B cell (primary cell): ENCODE results near the gene PCGF5. TPM values are rescaled to one million over a fixed set of nuclear protein-coding genes. Genes with fewer than 3 reads are reported as not detected.

ENCODE experiments used
- ATAC-seq: fragments of 200-7000 bp; cut with Tn5 transposase; one replicate; pipeline ENCODE4 v1.10.0; 2021; ENCODE audit warnings: low read depth, mild to moderate bottlenecking, moderate number of reproducible peaks, moderate library complexity
- CTCF ChIA-PET: fragments of 350-600 bp; sonication (Branson Sonifier 250); formaldehyde crosslinking; loops from one replicate; lab custom pipeline; 2021; ENCODE audit warnings: antibody characterized with exemption, inconsistent platforms; lab: Charles Lee
- POLR2A ChIA-PET: fragments of 350-600 bp; sonication (Branson Sonifier 250); formaldehyde crosslinking; loops from one replicate; lab custom pipeline; 2021; ENCODE audit warnings: antibody characterized with exemption; lab: Charles Lee
- DNase-seq: peaks from one replicate; pipeline ENCODE4 v3.0.0; 2013
- H2AFZ ChIP-seq: 2 replicates; pipeline ENCODE4 v1.6.1; 2012; ENCODE audit warnings: mild to moderate bottlenecking, low read depth, low read length; ENCODE audit not compliant: insufficient read depth, poor library complexity, severe bottlenecking
- H3K27ac ChIP-seq, 2 donors: 1 replicate in 1 of 2; 2 replicates in 1 of 2; pipeline ENCODE4 v1.5.1; 2012 to 2013; ENCODE audit warnings: low read length in 2 of 2, mild to moderate bottlenecking in 2 of 2, moderate library complexity in 1 of 2
- H3K27me3 ChIP-seq, 4 experiments: fragments of 200-600 bp in 1 of 4; sonication (generic) in 1 of 4; replicated peaks in 1 of 4; 1 replicate in 2 of 4; 2 replicates in 2 of 4; pipeline versions ENCODE4 v1.6.1 to v1.7.0; 2013 to 2016; ENCODE audit warnings: low read length in 3 of 4, mild to moderate bottlenecking in 2 of 4, mixed read lengths in 1 of 4, moderate library complexity in 1 of 4; ENCODE audit not compliant: insufficient read depth in 4 of 4, control insufficient read depth in 3 of 4; ENCODE audit errors: control extremely low read depth in 1 of 4
- H3K36me3 ChIP-seq, 2 experiments: replicated peaks in 1 of 2; 1 replicate in 1 of 2; 2 replicates in 1 of 2; pipeline versions ENCODE4 v1.6.1 to v1.7.1; 2013; ENCODE audit warnings: low read length in 1 of 2; ENCODE audit not compliant: insufficient read depth in 2 of 2, control insufficient read depth in 1 of 2; ENCODE audit errors: control extremely low read depth in 1 of 2, extremely low read depth in 1 of 2
- H3K4me1 ChIP-seq, 2 donors: fragments of 200-600 bp in 1 of 2; sonication (generic) in 1 of 2; 1 replicate in 1 of 2; 2 replicates in 1 of 2; pipeline versions ENCODE4 v1.5.1 to v1.6.1; 2013 to 2017; ENCODE audit warnings: low read length in 2 of 2; ENCODE audit not compliant: control insufficient read depth in 2 of 2, insufficient read depth in 2 of 2
- H3K4me2 ChIP-seq: replicated peaks from 2 replicates; pipeline ENCODE3; 2012; ENCODE audit warnings: mild to moderate bottlenecking, low read depth, low read length; ENCODE audit not compliant: poor library complexity, severe bottlenecking
- H3K4me3 ChIP-seq, 5 experiments: fragments of 200-600 bp in 1 of 5; sonication (generic) in 1 of 5; 1 replicate in 3 of 5; 2 replicates in 2 of 5; pipeline versions ENCODE4 v1.5.1 to v1.7.0; 2011 to 2016; ENCODE audit warnings: low read length in 4 of 5, mild to moderate bottlenecking in 4 of 5, low read depth in 2 of 5, control low read depth in 1 of 5, moderate library complexity in 1 of 5; ENCODE audit not compliant: insufficient read depth in 1 of 5; ENCODE audit errors: control extremely low read depth in 1 of 5, extremely low read depth in 1 of 5
- H3K79me2 ChIP-seq: fragments of 200-600 bp; sonication (generic); one replicate; pipeline ENCODE4 v1.6.0; 2016; ENCODE audit warnings: low read length; ENCODE audit not compliant: control insufficient read depth, insufficient read depth
- H3K9ac ChIP-seq: fragments of 200-600 bp; sonication (generic); 2 replicates; pipeline ENCODE4 v1.6.1; 2017; ENCODE audit warnings: mild to moderate bottlenecking, low read length, moderate library complexity
- H3K9me3 ChIP-seq, 3 donors: one replicate each; pipeline versions ENCODE4 v1.6.1 to v1.7.1; 2013; ENCODE audit warnings: low read length in 2 of 3; ENCODE audit not compliant: control insufficient read depth in 2 of 3, insufficient read depth in 1 of 3; ENCODE audit errors: control extremely low read depth in 1 of 3
- H4K20me1 ChIP-seq: 2 replicates; pipeline ENCODE4 v1.6.0; 2012; ENCODE audit warnings: mild to moderate bottlenecking, low read length; ENCODE audit not compliant: insufficient read depth, control insufficient read depth, poor library complexity, severe bottlenecking
- H3K27ac Mint-ChIP-seq: one replicate; pipeline ENCODE4 v1.8.0; 2021; ENCODE audit warnings: mixed read lengths
- H3K27me3 Mint-ChIP-seq: one replicate; pipeline ENCODE4 v1.8.0; 2021; ENCODE audit warnings: mixed read lengths
- H3K4me1 Mint-ChIP-seq: one replicate; pipeline ENCODE4 v1.8.0; 2021; ENCODE audit warnings: mixed read lengths
- H3K4me3 Mint-ChIP-seq: one replicate; pipeline ENCODE4 v1.8.0; 2021; ENCODE audit warnings: mixed read lengths
- H3K9me3 Mint-ChIP-seq: one replicate; pipeline ENCODE4 v1.8.0; 2022; ENCODE audit warnings: mixed read lengths; ENCODE audit not compliant: insufficient read depth
- EZH2 ChIP-seq: IDR thresholded peaks from 2 replicates; pipeline ENCODE4 v1.6.1; 2012; ENCODE audit warnings: borderline replicate concordance, low read depth, mild to moderate bottlenecking, moderate library complexity, low read length; ENCODE audit not compliant: insufficient read depth, poor library complexity, severe bottlenecking
- WGBS: methylation state at CpG from one replicate; pipeline ENCODE4 v1.1.5; 2013; ENCODE audit warnings: missing lambda C conversion rate; ENCODE audit not compliant: insufficient coverage; 5-methylcytosine and 5-hydroxymethylcytosine counted together
- intact Hi-C: fragments of 100-400 bp; cut with micrococcal nuclease; formaldehyde crosslinking; loops from one replicate; pipeline ENCODE4 v1.10.0; 2022
- polyA plus RNA-seq: library from polyadenylated mRNA; depleted of rRNA; stranded (reverse); fragments of >200 nt; gene quantifications from 2 replicates; pipeline ENCODE4 v1.2.3, GENCODE V29; 2012
- total RNA-seq, 2 donors: library from RNA; stranded (reverse); fragments of 120-200 nt in 1 of 2; gene quantifications; 1 replicate in 1 of 2; 2 replicates in 1 of 2; pipeline versions ENCODE4 v1.2.3 to v1.2.4, GENCODE V29; 2013 to 2022
- TF ChIP-seq, protein P1 (sequence below): fragments of 200-600 bp; IDR thresholded peaks from one replicate; pipeline ENCODE4 v1.8.0; 2022; ENCODE audit warnings: antibody characterized with exemption, mild to moderate bottlenecking

PCGF5 gene
- total and polyA plus RNA-seq, 2 donors (not counting 1 experiment from before 2014, with no cell fraction given) = 37.6 to 102 TPM

DNA sequence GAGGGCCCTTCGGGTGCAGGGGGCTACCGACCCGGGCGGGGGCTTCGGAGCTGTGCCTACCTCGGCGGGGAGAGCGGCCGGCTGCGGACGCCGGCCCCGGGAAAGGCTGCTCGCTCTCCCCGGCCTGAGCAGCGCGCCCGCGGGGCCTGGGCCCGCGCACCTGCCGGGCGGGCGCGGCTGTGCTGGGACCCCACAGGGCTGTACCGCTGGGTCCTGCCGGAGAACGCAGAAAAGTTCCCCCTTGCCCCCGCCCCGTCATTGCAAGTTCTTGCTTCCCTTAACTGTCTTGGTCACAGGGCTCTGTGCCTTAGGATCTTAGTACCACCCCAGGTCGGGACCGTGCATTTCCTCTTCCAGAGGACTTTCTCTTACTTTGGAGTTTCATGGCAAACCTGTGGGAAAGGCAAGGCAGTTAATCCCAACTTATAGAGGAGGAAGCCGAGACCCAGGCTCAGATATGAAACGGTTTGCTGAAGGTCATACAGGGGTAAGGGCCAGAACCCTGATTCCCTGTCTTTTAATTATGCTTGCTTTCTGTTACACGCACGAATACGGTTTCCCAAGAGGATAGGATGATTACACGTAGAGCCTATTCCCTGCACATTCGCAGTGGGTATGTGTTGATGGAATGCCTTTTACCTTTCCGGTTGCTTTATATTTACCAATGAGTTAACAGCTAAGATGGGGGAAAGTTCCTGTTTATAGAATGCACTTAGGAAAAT lies 652 bp downstream of the PCGF5 start:
- H2AFZ ChIP-seq = peak overlapping the region; percentile 87
- Mint-ChIP-seq H3K27ac (peak overlapping the region; percentile 75), H3K9me3 (no peaks in the 10 kb centered on the region), H3K27me3 (no peaks in the 10 kb centered on the region), H3K4me1 (peaks cover 63% of the 10 kb centered on the region), H3K4me3 (peak overlapping the region; percentile 92)
- ChIA-PET CTCF (interaction anchor here (1.0 to 2.8 kb wide), 13 partner anchors 11 to 214 kb away, joined by 3 to 16 read pairs (median 5); no protein-coding TSS in a partner anchor), POLR2A (interaction anchor here (3.6 to 4.9 kb wide), 2 partner anchors 20 to 58 kb away, joined by 18 to 39 read pairs; no protein-coding TSS in a partner anchor)
- peaks cover 0 to 13% of the 10 kb centered on the region in 2 experiments for H3K36me3 ChIP-seq
- H3K27ac ChIP-seq = peak overlapping the region; percentile 71 to 90
- DNase-seq (no peak), ATAC-seq (peak; percentile 15)
- H3K4me3 ChIP-seq = peak overlapping the region; percentile 60 to 89 (median 76)
- peak overlapping the region; percentile 82 for H3K4me2 ChIP-seq
- WGBS = under 1% methylated on average over 34 of the region's 40 CpGs
- peaks cover 86% of the 10 kb centered on the region for H3K79me2 ChIP-seq
- H3K4me1 ChIP-seq = peaks cover 27 to 30% of the 10 kb centered on the region in 2 donors
- intact Hi-C loops = loop anchor here (1.0 to 10.0 kb wide), 7 partner anchors 11 to 704 kb away; partner anchors contain the start of genes BTAF1 and HECTD2
- H3K9me3 ChIP-seq = no peaks in the 10 kb centered on the region
- H3K27me3 ChIP-seq = no peaks in the 10 kb centered on the region
- peak overlapping the region; percentile 90 for H3K9ac ChIP-seq
- TF ChIP-seq, protein P1, sequence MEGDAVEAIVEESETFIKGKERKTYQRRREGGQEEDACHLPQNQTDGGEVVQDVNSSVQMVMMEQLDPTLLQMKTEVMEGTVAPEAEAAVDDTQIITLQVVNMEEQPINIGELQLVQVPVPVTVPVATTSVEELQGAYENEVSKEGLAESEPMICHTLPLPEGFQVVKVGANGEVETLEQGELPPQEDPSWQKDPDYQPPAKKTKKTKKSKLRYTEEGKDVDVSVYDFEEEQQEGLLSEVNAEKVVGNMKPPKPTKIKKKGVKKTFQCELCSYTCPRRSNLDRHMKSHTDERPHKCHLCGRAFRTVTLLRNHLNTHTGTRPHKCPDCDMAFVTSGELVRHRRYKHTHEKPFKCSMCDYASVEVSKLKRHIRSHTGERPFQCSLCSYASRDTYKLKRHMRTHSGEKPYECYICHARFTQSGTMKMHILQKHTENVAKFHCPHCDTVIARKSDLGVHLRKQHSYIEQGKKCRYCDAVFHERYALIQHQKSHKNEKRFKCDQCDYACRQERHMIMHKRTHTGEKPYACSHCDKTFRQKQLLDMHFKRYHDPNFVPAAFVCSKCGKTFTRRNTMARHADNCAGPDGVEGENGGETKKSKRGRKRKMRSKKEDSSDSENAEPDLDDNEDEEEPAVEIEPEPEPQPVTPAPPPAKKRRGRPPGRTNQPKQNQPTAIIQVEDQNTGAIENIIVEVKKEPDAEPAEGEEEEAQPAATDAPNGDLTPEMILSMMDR = no peak
- TF ChIP-seq EZH2 = no peak
- peaks cover 13% of the 10 kb centered on the region for H4K20me1 ChIP-seq

DNA sequence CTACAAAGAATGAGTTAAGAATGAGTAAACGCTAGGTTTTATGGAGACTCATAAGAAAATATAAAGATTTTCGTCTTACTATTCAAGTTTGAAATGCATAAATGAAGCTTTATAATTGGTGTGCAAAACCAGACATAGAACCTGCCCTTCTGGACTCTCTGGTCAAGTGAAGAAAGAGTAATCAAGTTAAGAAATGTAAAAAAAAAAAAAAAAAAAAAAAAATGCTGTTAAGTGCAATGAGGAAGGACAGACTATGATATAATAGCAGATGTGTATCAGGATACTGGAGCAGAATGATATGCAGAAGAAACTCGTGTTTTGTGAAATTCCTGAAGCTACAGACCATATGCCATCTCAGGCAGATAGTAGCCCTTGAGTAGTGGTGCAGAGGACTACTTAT lies 5.6 kb downstream of the PCGF5 start:
- peaks cover 14 to 20% of the 10 kb centered on the region in 2 donors for H3K4me1 ChIP-seq

More for the DNA sequence above, 5.6 kb downstream of the PCGF5 start:
- peaks cover 0 to 16% of the 10 kb centered on the region in 2 experiments for H3K36me3 ChIP-seq
- H3K4me2 ChIP-seq = no peak overlapping the region
- CTCF ChIA-PET = interaction anchor here (1.7 kb wide), 2 partner anchors 25 to 137 kb away, joined by 4 to 15 read pairs; no protein-coding TSS in a partner anchor
- intact Hi-C loops = loop anchor here (10.0 kb wide), 1 partner anchor 699 kb away; the partner anchor contains the start of gene BTAF1
- POLR2A ChIA-PET = interaction anchor here (0.6 kb wide), 1 partner anchor 226 kb away, joined by 7 read pairs; no protein-coding TSS in a partner anchor
- Mint-ChIP-seq H3K4me1 (peaks cover 51% of the 10 kb centered on the region), H3K4me3 (no peak overlapping the region), H3K27me3 (no peaks in the 10 kb centered on the region), H3K9me3 (no peaks in the 10 kb centered on the region), H3K27ac (no peak overlapping the region)
- no peak overlapping the region for H2AFZ ChIP-seq
- ATAC-seq (no peak), DNase-seq (no peak)
- H3K9me3 ChIP-seq = no peaks in the 10 kb centered on the region
- TF ChIP-seq, protein P1 = no peak
- no peak for TF ChIP-seq EZH2
- no peak overlapping the region for H3K9ac ChIP-seq
- peaks cover 77% of the 10 kb centered on the region for H3K79me2 ChIP-seq
- 75% methylated on average over 2 of the region's 3 CpGs for WGBS
- no peak overlapping the region for H3K27ac ChIP-seq
- no peak overlapping the region for H3K4me3 ChIP-seq
- no peaks in the 10 kb centered on the region for H3K27me3 ChIP-seq
- H4K20me1 ChIP-seq = peaks cover 44% of the 10 kb centered on the region
